Activated T-cell treated with anti-CD3 and anti-CD28 coated beads, Interleukin-2, amount 50 U/mL, for 1 hour (primary cell): ENCODE results near the gene NARF.
A peak's percentile ranks its signal among the peaks of the same experiment; 100 is the strongest.
"Not testable (repeated sequence)": the region's sequence is repeated elsewhere in the genome, so short reads cannot be mapped to it uniquely, and the experiment has no call there.

ENCODE experiments used
- DNase-seq: peaks from one replicate; pipeline ENCODE4 v3.0.0-alpha.2; 2020

The NARF gene

DNA sequence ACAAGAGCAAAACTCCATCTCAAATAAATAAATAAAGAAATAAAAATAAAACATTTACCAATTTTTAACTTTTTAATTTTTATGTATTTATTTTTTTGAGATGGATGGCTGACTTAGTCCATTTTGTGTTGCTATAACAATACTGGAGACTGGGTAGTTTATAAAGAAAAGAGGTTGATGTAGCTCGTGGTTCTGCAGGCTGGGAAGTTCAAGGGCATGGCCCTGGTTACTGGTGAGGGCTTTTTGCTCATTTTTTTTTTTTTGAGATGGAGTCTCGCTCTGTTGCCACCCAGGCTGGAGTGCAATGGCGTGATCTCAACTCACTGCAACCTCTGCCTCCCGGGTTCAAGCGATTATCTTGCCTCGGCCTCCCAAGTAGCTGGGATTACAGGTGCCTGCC, 46.8 kb downstream of the NARF start:
- DNase-seq: no peak

DNA sequence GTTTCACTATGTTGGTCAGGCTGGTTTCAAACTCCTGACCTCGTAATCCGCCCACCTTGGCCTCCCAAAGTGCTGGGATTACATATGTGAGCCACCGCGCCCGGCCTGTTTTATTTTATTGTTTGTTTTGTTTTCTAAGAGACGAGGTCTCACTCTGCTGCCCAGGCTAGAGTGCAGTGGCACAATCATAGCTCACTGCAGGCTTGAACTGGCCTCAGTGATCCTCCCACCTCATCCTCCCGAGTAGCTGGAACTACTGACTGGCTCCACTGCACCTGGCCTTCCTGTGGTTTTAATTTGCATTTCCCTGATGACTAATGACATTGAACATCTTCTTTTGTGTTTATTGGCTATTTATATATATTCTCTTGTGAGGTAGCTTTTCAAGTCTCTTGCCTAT, 47.9 kb downstream of the NARF start:
- DNase-seq: not testable (repeated sequence)

DNA sequence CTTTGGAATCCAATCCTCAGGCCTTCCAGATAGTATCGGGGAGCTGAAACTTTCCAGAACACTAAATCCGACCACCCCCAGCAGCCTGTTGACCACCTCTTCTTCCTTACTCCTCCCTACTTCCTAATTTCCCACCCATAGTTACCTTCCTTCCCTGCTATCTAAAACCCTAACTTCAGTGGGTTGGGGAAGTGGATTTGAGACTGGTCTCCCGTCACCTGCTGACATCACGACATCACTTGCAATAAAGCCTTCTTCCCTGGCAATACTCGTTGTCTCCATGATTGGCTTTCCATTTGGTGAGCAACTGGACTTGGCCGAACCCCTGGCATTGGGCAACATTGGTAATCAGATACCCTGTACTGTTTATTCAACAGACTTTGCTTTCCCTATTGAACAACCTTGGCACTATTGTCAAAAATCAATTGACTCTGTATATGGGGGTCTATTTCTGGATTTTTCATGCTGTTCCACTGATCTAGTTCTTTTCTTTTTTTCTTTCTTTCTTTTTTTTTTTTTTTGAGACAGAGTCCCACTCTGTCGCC, 49.2 kb downstream of the NARF start:
- no peak for DNase-seq

DNA sequence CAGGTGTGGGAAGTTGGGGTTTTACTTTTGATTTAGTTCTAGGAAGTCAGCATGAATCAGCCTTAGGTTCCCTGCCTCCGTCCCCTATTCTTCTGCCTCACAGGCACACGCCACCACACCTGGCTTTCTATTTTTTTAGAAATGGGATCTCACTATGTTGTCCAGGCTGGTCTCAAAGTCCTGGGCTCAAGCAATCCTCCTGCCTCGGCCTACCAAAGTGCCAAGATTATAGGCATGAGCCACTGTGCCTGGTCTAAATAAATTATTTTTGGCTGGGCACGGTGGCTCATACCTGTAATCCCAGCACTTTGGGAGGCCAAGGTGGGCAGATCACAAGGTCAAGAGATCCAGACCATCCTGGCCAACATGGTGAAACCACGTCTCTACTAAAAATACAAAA, 53.1 kb downstream of the NARF start:
- DNase-seq: not testable (repeated sequence)

DNA sequence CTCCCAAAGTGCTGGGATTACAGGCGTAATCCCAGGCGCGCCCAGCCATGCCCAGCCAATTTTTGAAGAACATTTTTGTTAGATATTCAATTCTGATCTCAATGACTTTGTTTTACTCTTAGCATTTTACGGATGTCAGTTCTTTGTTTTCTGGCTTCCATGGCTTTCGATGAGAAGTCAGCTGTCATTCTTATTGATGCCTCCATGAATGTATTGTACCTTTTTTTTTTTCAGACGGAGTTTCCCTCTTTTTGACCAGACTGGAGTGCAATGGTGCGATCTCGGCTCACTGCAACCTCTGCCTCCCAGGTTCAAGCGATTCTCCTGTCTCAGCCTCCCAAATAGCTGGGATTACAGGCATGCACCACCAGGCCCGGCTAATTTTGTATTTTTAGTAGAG, 55.3 kb downstream of the NARF start:
- DNase-seq: not testable (repeated sequence)

DNA sequence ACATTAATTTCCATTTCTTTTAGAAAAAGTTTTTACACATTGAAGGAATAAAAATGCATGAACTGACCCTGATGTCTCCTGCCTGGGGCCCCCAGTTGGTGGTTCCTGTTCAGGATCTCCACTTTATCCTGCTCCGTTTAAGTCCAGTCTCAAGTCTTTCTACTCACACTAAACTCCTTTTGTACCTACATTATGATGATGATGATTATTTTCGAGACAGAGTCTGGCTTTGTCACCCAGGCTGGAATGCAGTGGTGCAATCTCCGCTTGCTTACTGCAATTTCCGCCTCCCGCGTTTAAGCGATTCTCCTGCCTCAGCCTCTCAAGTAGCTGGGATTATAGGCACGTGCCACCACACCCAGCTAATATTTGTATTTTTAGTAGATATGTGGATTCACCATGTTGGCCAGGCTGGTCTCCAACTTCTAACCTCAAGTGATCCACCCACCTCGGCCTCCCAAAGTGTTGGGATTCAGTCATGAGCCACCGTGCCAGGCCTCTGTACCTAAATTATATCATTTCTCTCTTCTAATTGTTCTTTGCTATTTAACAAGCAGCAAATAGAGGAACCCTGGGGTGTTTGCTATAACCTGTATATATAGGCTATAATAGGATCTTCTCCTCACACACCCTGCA, 58.8 kb downstream of the NARF start:
- no peak for DNase-seq

DNA sequence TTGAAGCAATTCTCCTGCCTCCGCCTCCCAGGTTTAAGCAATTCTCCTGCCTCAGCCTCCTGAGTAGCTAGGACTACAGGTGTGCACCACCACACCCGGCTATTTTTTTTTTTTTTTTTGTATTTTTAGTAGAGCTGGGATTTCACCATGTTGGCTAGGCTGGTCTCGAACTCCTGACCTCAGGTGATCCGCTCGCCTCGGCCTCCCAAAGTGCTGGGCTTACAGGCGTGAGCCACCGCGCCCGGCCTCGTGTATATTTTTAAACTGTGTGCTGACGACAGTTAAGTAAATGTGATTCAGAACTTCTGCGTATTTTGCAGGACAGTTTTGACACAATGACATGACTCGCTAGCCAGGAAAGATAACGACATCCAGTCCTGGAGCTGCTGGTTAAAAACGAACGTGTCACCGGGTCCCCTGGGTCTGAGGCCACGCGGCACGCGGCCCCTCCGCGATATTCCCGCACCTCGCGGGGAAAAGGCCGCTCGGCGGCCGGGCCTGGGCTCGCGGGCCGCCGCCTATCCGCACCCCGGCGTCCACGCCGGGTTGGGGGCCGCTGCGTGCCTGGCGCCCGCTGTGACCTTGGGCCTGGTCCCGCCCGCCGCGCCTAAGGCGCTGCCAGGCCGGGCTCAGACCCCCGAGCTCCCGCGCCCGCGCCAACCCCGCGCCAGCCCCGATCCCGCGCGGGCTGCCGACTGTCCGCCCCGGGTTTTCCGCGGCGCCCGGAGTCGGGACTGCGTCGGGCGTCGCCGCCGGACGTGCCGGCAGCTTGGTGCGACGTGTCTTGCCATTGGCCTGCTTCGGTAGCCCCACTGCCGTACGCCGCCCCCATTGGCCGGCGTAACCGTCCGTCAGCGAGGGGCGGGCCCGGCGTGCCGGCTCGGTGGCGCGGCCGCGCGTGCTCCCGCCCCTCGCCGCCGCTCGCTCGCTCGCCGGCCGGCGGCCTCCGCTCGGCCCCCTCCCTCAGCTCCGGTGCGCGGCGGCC, 60.6 kb downstream of the NARF start, which contains the start of gene FOXK2:
Gene FOXK2 (plus strand): TSS at position 907 of the 985 bp plus-strand sequence. CDS start 157 bp downstream, outside the sequence.
- peak; percentile 96 for DNase-seq

DNA sequence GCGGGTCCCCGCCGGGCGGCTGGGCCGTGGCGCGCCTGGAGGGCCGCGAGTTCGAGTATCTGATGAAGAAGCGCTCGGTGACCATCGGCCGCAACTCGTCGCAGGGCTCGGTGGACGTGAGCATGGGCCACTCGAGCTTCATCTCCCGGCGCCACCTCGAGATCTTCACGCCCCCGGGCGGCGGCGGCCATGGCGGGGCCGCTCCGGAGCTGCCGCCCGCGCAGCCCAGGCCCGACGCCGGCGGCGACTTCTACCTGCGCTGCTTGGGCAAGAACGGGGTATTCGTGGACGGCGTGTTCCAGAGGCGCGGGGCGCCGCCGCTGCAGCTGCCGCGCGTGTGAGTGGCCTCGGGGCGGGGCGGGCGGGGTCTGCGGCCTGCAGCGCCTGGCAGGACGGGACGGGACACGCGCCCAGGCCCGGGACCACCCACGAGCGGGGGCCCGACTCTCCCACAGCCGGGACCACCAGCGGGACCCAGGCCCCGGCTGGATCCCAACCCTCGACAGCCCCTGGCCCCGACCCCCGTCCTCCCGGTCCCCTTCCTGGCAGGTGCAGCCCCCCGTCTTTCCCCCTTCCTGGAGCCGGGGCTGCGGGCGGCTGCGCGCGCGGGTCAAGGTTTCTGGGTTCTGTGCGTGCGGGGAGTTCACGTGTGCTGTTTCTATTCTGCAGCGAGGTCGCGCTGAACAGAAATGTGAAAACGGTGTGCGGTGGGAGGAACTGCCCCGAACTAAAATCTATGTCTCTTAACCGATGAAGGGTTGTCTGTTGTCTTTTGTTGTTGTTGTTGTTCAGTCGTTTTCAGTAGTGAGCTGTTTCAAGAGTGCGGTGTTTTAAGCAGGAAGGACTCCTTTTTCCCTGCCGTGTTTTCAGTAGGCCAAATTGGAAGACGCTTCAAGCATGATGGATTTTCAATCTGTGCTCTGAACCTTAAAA, 61.7 kb downstream of the NARF start:
- peak; percentile 62 for DNase-seq

DNA sequence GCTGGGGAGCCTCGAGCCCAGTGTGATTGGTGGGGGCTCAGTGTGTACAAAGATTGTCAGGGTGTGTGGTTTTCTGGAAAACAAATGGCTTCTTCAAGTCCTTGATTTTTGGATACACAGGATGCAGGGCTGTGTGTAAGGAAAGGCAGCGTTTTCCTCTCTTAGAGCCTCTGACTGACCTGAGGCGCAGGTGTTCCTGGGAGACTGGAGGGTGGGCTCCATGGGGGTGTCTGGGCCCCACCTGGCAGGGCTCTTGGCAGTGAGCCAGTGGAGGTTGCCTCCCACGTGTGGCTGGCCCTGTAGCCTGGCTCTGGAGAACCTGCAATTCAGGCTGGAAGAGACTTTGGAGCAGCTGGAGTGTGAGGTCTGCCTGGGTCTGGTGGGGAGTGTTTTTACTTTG, 66.0 kb downstream of the NARF start:
- DNase-seq: no peak

DNA sequence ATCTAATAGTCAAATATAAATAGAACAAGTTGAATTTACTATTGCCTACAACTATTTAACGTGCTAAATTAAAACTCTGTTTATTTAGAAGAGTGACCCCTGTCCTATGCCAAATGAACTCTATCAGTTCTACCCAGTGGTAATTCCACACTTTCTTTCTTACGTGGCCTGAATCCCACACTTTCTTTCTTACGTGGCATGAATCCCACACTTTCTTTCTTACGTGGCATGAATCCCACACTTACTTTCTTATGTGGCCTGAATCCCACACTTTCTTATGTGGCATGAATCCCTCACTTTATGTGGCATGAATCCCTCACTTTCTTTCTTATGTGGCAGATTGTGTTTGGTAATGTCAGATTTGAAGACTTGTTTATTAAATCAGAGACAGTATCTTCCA, 67.2 kb downstream of the NARF start:
- DNase-seq: no peak

DNA sequence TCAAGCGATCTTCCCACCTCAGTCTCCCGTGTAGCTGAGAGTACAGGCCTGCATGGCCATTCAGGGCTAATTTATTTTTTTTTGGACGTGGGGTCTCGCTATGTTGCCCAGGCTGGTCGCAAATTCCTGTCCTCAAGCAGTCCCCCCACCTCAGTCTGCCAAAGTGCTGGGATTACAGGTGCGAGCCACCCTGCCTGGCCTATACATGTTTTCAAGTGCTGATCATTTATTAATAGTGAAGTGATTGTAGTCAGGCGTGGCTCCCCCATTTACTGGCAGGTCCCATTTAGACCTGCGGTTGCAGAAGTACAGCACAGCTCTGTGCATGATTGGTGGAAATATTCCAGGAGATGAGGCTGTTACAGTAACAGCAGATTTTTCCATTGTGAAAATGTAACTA, 69.4 kb downstream of the NARF start:
- no peak for DNase-seq

DNA sequence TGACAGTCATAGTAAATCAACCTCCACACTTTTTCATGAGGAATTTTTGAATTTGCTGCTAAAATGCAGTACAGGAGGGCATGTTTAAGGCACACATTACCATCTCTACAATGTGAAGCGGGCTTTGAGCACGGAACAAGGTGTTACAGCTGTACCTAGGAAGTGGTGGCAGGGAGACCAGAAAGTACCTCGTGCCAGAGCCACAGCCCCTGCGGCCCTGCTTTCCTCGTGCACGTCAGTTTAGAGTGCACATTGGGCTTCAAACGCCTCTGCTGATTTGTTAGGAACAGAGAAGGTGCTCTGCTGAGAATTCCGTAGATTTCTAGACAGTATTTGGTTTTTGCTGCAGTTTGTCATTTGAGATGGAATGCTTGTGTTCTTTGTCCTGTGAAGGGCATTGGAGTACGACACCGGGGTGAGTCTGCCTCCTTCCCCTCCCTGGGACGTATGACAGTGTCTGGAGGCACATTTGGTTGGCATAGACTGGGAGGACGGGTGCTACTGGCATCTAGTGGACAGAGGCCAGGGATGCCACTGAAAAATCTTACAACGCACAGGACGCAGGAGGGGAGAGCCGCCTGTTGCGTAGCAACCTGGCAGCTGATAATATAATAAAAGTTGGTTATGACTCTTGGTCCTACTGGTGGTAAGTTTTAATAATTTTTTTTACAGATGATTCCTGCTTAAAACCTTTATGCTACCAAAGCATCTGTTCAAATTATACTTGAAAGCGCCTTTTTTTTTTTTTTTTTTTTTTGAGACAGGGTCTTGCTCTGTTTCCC, 70.1 kb downstream of the NARF start:
- DNase-seq: no peak

DNA sequence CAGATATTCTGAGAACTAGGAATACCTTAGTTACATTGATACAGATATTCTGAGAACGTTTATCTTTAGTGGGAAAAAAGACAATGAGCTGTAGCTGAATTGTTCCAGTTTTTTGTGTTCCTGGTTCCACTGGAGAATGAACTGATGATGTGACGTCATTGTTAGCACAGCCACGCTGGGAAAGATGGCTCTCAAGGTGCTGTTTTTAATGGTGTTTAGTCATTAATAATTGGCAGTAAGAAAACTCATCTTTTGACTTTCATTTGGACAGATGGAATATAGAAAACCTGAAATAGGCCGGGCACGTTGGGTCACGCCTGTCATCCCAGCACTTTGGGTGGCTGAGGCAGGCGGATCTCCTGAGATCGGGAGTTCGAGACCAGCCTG, 71.4 kb downstream of the NARF start:
- no peak for DNase-seq

DNA sequence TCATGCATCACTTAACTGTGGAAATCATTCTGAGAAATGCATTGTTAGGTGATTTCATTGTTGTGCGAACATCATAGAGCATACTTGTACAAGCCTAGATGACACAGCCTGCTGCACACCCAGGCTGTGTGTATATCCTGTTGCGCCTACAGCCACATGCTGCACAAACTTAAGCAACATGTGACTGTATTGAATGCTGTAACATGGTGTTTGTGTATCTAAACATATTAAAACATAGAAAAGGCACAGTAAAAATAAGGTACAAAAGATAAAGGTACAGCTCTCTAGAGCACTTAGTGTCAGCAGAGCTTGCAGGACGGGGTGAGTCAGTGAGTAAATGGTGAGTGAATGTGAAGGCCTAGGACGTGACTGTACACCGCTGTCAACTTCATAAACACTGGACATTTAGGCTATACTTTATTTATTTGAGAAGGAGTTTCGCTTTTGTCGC, 72.9 kb downstream of the NARF start:
- DNase-seq: no peak

DNA sequence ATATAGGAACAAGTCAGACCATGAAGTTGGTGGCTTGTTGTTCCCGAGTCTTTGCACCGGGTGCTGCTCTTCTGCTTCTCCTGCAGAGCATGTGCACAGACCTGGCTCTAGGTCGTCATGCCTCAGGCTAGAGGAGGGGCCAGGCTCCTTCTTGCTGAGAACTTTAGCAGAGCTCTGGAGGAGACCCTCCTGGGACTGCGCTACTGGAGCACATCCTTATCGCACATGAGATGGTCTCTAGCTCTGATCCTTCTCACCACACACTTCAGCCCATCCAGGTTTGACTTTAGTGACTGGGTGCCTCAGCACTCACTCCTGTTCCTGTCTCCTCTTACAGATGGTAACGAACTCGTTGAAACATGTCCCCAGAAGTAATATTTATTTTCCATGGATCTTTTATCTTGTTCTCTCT, 75.9 kb downstream of the NARF start:
- no peak for DNase-seq

DNA sequence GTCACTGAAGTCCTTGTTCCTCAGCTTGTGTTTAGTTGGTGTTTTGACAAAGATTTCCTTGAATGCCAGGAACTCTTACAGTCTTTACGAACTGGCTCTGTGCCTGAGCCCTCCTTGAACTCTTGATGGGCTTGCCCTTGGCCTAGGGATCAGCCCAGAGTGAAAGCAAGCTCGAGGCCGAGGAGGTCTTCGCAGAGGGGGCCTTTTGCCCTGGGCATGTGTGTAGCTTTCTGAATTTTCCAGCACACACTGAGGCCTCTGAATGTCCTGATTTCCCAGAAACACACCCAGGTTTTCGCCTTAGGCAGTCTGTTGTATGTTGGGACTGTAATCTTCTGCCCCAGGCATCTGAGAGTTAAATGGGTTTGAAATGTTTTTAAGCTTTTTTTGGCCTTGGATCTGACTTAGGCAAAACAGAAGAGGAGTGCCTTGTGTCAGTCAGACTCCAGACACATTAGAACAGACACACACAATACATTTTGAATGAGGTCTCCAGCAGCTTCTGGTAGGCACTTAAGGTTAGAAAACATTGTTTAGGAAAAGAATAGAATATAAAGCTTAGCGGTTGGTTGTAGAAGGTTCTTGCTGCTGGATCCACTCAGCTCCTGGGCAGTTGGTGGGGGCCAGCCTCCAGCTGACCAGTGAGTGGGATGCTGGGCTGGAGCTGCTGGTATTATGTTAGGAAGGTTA, 78.1 kb downstream of the NARF start:
- DNase-seq: no peak

DNA sequence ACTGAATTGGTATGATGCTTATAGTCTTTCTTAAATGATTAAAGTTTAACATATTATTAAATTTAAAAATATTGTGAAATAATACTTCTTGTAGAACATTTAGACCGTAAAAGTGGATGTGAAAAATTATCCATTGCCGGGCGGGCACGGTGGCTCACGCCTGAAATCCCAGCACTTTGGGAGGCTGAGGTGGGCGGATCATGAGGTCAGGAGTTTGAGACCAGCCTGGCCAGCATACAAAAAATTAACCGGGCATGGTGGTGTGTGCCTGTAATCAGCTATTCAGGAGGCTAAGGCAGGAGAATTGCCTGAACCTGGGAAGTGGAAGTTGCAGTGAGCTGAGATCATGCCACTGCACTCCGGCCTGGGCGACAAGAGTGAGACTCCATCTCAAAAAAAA, 78.7 kb downstream of the NARF start:
- DNase-seq: not testable (repeated sequence)

DNA sequence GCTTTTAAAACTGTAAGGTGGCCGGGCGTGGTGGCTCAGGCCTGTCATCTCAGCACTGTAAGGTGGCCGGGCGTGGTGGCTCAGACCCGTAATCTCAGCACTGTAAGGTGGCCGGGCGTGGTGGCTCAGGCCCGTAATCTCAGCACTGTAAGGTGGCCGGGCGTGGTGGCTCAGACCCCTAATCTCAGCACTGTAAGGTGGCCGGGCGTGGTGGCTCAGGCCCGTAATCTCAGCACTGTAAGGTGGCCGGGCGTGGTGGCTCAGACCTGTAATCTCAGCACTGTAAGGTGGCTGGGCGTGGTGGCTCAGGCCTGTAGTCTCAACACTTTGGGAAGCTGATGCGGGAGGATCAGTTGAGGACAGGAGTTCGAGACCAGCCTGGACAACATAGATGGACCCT, 80.5 kb downstream of the NARF start:
- not testable (repeated sequence) for DNase-seq
